ENCODE measurements around the gene MRFAP1L1. TPM values are rescaled to one million over a fixed set of nuclear protein-coding genes. Genes with fewer than 3 reads are reported as not detected.

MRFAP1L1 gene
- total and polyA plus RNA-seq, 9 of the 15 experiments (the other 6 are each of a cell fraction or from before 2014, with no cell fraction given), result 37.6 to 111 (median 83.8) TPM

DNA sequence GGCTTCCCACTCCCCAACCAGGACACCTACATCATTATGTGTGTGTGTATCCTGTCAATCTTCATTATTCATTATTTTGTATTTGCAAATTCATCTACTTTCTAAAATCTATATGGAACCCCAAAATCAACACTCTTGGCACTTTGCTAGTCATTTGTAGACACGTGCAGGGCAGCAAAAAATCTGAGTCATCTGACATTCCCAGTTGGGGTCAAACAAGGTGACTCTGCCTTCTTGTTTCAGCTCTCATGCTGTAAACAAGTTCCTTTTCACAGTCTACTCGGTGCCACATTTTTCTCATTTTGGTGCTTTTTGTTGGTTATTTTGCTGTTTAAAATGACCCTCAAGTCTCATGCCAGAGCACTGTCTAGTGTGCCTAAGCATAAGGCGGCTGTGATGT lies 5.9 kb downstream of the MRFAP1L1 start:
- no peak for FAIRE-seq
- TF ChIP-seq MNT (conservative IDR thresholded peaks at IDR 0.05) (peak in 1 of 2 experiments; percentile 57; a peak in 1 of 4 replicates), RCOR1 (IDR thresholded peaks at IDR 0.05; ENCODE audit: borderline replicate concordance in 1 of 2, low read depth in 2 of 2, low read length in 2 of 2) (0 out of 4 replicates have a peak, but pooled peaks of 1 of the 2 experiments have one; percentile 37), BRD4 (IDR thresholded peaks at IDR 0.05) (no peak), MYC (IDR thresholded peaks at IDR 0.05; ENCODE audit: low read depth, low read length) (peak; percentile 54; the same call in 1 of the 2 replicates), MYC (CRISPR knock-in tag; IDR thresholded peaks at IDR 0.05; ENCODE audit: borderline replicate concordance, low read depth) (no peak), HDAC3 (IDR thresholded peaks at IDR 0.05; ENCODE audit: borderline replicate concordance, partially characterized antibody) (no peak), EP400 (IDR thresholded peaks at IDR 0.05) (peak; percentile 28; the same call in 1 of the 2 replicates), ZNF316 (IDR thresholded peaks at IDR 0.05) (peak; percentile 53), NR2C2 (CRISPR knock-in tag; IDR thresholded peaks at IDR 0.05) (no peak), NR2C2 (tag; IDR thresholded peaks at IDR 0.05) (peak; percentile 50; the same call in 1 of the 2 replicates), L3MBTL2 (IDR thresholded peaks at IDR 0.05) (peak; percentile 68), NR0B1 (IDR thresholded peaks at IDR 0.05; ENCODE audit: partially characterized antibody) (no peak), ZNF589 (CRISPR knock-in tag; IDR thresholded peaks at IDR 0.05; ENCODE audit: low read depth) (no peak)
- TF ChIP-seq, protein P1, sequence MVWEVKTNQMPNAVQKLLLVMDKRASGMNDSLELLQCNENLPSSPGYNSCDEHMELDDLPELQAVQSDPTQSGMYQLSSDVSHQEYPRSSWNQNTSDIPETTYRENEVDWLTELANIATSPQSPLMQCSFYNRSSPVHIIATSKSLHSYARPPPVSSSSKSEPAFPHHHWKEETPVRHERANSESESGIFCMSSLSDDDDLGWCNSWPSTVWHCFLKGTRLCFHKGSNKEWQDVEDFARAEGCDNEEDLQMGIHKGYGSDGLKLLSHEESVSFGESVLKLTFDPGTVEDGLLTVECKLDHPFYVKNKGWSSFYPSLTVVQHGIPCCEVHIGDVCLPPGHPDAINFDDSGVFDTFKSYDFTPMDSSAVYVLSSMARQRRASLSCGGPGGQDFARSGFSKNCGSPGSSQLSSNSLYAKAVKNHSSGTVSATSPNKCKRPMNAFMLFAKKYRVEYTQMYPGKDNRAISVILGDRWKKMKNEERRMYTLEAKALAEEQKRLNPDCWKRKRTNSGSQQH (CRISPR knock-in tag; IDR thresholded peaks at IDR 0.05), result no peak

More for the DNA sequence above, 5.9 kb downstream of the MRFAP1L1 start:
- no peaks in the 10 kb centered on the region for H3K9me3 ChIP-seq (replicated peaks; ENCODE audit: control insufficient read depth, insufficient read depth, low read depth, low read length)
- in situ Hi-C loops (cut with MboI) (no loop called here), intact Hi-C loops (cut with micrococcal nuclease) (no loop called here)
- H3K4me1 ChIP-seq (replicated peaks in 1 of 2; ENCODE audit: control insufficient read depth in 2 of 2, insufficient read depth in 2 of 2, low read length in 2 of 2), result peaks cover 0 to 30% of the 10 kb centered on the region in 2 experiments; a peak in 4 of 5 replicates
- H3K36me3 ChIP-seq (ENCODE audit: control insufficient read depth, insufficient read depth, low read length), result peaks cover 51% of the 10 kb centered on the region
- H3K27ac ChIP-seq (ENCODE audit: extremely low read depth, low read depth, low read length), result peak overlapping the region; percentile 1; the same call in 1 of the 3 replicates
- H3K4me3 ChIP-seq, result no peak overlapping the region
- H3K79me2 ChIP-seq (ENCODE audit: control insufficient read depth, insufficient read depth, low read length), result peaks cover 52% of the 10 kb centered on the region
- H3K4me2 ChIP-seq (ENCODE audit: insufficient read depth, low read length), result no peak overlapping the region
- WGBS (ENCODE audit: insufficient coverage, low coverage, missing lambda C conversion rate), result 43% methylated on average over 3 of the region's 3 CpGs
- H4K20me1 ChIP-seq (replicated peaks; ENCODE audit: control insufficient read depth, insufficient read depth, low read length), result 0 out of 2 replicates have a peak, but pooled peaks cover 5% of the 10 kb centered on the region
- H3K27me3 ChIP-seq (ENCODE audit: control insufficient read depth in 2 of 2, insufficient read depth in 2 of 2, low read length in 2 of 2), result no peaks in the 10 kb centered on the region
- ATAC-seq (no peak), DNase-seq (ENCODE audit: extremely low read depth in 1 of 4, low spot score in 3 of 4) (no peak)
- ChIA-PET CTCF (ENCODE audit: low intra/inter-chr PET ratio) (no interaction called here), POLR2A (interaction anchor here (0.6 to 2.5 kb wide), 4 partner anchors 10 to 168 kb away, joined by 3 to 9 read pairs (median 4); partner anchors contain the start of gene S100P)
- no TSS peak for BruUV-seq (replicated peaks)
- no peak overlapping the region for H2AFZ ChIP-seq (ENCODE audit: low read depth, low read length)
- H3K9me1 ChIP-seq (ENCODE audit: control insufficient read depth, insufficient read depth, low read length), result no peaks in the 10 kb centered on the region
- no peak overlapping the region for H3K9ac ChIP-seq (ENCODE audit: insufficient read depth in 1 of 2, low read depth in 2 of 2, low read length in 2 of 2)
